HG03064 (cell line): ENCODE results near the gene BPGM.
"Not testable (repeated sequence)": the region's sequence is repeated elsewhere in the genome, so short reads cannot be mapped to it uniquely, and the experiment has no call there.

Experiments
- ATAC-seq: cut with Tn5 transposase; IDR thresholded peaks from one replicate; pipeline ENCODE4 v1.9.1; 2021; ENCODE audit warnings: low read depth; ENCODE audit not compliant: unreplicated experiment

BPGM gene

DNA sequence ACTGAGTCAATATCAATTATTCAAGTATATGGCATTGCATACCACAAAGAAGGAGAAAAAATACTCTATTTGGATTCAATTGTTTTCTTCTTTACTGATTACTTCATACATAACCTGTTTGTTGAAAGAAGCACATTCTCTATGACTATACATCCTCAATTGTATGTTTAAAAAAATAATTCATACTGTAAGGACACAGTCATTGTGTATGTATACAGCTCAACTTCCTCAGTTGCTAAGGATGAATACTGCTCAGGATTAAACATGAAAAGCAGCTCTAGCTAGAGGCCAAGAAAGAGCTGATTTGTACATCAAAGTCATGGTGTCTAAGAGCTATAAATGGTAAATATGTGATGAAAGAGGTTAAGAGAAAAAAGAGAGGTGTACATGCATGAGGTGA lies 15.8 kb upstream of the BPGM start:
- no peak for ATAC-seq

DNA sequence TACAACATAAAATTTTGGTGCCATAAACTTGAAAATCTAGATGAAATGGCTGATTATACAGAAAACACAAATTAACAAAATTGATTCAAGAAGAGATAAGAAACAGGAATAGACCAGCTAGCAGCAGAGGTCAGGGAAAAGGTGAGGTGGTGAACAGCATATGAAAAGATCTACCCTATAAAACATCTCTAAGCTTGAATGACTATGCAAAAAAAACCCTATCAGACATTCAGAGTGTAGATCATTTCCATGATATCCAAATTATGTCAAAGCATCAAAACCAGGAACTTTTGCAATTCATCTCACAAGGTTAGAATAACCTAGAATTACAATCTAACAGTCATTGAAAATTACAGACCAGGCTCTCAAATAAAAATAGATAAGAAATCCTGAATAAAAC lies 14.6 kb upstream of the BPGM start:
- no peak for ATAC-seq

DNA sequence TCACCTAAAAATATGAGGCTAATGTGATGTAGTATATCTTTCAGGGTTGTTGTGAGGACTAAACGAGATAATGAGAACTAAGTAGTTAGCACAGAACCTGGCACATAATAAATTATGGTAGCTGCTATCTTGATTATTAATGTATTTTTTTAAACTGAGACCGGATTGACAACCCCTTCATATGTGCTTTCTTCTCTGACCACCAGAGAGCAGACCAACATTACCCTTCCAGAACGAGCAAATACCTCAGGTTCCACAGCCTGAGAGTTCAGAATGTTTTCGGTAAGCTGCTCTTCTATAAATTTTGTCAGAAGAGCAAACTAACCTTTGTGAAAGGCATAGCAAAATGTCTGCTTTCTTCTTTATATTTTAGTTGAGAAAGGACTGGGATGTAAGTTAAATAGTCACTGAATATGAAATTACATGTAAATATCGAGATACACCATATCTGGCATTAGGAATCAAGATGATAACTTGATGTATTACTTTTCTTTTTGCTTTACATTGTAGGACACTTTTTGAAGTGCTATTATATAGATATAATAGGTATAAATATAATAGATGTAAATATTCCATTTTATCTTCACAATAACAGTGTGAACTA lies 13.6 kb upstream of the BPGM start:
- ATAC-seq: no peak

DNA sequence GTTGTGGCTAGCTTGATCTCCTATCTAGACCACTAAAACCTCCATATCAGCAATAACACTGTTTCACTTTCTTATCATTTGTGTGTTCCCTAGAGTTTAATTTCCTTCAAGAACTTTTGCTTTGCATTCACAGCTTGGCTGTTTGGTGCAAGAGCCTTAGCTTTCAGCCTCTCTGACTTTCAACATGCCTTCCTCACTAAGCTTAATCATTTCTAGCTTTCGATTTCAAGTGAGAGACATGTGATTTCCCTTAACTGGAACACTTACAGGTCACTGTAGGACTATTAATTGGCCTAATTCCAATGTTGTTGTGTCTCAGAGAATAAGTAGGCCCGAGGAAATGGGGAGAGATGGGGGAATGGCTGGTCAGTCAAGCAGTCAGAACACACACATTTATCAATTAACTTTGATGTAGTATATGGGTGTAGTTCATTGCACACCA lies 10.6 kb upstream of the BPGM start:
- ATAC-seq: peak; percentile 91

DNA sequence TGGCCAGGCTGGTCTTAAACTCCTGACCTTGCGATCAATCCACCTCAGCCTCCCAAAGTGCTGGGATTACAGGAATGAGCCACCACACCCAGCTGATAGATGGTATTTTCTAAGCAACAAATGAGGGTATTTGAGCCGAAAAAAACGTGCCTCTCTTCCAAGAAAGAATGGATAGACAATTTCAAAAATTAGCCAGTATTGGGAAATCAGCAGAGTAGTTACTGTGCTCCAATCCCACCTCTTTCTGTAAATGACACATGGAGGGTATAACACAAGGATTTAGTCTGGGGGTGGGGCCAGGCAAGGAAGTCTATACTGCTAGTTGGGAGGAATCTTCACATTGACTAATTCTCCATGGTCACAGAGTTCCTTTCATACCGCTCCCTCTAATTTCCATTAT lies 9.2 kb upstream of the BPGM start:
- ATAC-seq: no peak

DNA sequence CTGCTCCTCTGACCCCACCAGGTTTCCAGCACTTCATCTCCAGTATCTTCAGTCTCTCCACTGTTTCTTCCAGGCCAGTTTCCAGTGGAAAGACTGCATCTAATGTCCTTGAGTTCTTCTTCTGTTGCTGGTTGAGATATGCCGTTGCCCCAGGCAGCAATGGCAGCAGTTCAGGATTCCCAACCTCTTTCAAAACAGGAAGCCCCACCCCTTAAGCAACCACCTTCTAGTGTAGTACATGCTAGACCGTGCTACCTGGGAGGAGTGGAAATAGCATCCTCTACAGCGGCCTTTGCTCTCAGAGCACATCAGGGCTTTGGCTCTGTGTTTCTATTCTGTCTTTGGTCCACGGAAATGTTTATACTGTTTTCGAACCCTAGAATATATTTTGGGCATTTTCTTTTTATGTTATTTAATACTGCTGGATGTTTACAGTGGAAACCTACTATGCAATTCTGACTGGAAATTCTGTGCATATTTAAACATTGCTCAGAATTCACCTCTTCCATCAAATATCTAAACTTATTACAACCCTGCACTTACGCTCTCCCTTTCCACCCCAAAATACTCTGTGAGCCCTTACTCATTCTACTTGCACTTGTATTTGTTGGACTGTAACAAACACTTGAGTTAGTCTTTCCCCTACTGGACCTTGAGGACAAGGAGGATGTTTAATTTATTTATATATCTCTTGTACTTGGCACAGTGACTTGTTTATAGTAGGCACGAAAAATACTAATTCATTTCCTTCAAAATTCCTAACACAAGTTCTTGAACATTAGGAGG lies 8.5 kb upstream of the BPGM start:
- ATAC-seq: no peak

DNA sequence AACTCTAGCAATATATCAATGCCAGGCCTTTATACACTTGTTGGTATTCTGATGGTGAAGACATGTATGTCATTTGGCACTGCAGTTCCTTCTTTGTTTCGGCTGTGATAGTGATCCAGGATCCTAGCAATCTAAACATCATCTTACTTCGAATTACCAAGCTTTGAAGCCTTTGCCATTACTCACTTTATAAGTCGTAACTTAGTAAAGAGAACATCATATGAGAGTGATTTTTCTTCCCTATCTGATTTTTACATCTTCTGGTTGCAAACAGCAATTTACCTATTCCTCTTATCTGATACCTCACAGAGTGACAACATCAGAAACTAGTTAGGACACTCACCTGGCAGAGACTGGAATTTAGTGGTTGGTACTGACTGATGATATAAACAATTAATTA lies 7.6 kb upstream of the BPGM start:
- ATAC-seq: no peak

DNA sequence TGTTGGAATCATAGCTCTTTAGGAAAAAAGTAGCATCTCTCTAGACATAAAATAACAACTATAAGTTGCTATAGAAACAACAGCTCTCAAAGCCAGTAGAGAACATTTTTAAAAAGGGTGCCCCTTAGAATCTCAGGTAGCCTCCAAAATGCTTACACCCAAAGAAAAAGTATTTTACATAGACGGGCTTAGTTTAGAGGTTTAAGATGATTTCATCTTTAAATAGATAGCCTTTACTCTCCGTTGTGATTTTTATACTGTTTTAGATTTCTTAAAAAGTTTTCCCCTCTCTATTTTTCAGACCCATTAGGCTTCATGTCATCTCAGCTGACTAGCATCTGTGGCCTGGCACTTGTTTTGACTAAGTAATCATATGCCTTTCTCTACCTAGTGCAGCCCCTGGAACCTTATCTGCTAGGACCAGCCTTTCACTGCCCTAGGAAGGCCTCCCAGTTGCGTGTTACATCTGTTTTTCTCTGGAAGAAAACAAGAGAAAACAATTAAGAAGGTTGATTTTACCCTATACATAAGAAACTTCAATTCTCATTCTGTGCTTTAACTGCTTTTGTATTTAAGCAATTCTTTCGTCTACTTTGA lies 6.9 kb upstream of the BPGM start:
- no peak for ATAC-seq

DNA sequence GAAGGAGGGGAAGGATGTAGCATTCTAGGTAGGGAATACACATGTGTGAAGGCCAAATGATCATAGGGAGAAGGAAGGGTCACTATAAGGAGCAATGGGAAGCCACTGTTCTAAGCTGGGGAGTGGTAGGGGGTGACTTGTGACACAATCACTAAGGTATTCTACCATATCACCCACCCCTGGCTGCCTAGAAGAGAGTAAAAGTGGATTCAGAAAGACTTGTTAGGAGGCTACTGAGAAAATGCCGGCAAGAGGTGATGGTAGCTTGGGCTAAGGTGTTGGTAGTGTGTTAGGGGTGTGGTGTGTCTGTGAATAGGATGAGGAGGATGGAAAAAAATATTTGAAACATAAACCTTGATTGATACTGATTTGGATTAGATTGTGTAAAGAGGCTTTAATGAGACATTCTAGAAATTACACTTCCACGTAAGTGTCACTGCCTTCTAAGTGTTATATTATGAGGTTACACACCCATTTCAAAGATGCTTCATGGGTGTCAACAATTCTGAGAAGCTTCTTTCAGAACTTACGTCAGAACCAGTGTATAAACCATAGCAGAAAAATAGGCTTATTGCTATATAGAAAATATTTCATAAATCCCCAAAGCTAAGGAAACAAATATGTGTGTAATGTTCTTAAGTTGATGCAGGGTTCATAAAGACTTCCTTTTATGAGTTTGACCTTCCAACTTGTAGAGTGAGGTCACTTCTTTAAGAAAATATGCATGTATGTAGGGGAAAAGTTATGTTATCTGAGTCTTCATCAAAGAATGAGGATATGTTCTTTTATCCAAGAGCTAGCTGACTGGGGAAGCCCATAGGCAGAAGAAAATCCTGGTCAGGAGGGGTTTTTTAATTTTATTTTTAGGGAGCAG lies 5.6 kb upstream of the BPGM start:
- no peak for ATAC-seq

DNA sequence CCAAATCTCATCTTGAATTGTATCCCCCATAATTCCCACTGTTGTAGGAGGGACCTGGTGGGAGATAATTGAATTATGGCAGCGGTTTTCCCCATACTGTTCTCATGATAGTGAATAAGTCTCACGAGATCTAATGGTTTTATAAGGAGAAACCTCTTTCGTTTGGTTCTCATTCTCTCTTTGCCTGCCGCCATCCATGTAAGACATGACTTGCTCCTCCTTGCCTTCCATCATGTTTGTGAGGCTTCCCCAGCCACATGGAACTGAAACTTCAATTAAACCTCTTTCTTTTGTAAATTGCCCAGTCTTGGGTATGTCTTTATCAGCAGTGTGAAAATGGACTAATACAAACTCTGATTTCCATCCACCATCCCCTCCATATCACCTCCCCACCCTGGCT lies 4.7 kb upstream of the BPGM start:
- not testable (repeated sequence) for ATAC-seq

DNA sequence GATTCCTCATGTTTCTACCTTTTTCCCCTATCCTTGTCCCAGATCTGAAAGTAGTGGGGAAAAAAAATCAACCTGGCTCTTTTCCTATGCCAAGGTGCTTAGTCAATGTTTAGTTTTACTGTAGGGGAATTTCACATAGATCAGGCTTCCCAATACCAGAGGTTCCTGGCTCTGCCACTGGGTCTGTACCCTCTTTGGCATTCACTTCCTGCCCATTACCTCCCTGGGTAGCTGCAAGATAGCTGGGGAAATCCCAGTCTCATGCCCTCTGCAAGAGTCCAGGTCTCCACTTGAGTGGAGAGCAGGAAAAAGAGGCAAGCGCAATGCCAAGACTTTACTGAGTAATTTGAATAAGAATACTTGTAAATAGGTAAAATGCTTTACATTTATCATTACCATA lies 3.5 kb upstream of the BPGM start:
- no peak for ATAC-seq

DNA sequence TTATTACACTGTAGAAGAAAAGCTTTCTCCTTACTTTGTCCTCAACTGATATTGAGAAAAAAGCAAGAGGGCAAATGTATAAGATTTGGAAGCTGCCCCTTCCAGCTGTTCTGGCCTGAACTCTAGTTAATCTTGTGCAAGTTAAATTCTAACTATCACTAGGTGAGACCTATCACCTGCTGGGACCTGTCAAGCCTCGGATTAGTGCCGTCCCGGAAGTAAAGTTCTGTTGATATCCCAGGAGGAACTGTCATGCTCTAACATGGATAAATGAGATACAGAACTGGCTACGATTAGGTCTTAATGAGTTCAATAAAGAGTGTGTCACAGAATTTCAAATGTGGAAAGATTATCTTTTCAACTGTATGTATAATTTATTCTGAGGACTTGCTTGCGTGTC lies 1.2 kb upstream of the BPGM start:
- no peak for ATAC-seq

DNA sequence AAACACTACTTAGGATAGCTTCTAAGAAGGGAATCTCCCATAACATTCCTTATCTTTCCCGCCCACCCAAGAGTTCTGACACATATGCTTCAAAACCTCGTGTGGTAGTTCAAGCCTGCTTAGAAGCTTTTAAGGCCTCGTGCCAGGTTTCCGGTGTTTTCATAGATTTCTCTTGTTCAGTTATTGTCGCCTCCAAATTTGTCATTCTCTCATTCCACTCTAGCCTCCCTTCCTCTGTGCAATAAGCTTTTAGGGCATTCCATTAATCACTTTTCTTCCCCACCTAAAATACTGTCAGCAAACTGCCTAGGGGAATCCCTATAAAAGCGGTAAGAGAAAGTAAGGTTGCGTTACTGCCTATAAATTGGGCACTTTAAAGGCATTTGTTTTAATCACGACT lies 718 bp upstream of the BPGM start:
- no peak for ATAC-seq

DNA sequence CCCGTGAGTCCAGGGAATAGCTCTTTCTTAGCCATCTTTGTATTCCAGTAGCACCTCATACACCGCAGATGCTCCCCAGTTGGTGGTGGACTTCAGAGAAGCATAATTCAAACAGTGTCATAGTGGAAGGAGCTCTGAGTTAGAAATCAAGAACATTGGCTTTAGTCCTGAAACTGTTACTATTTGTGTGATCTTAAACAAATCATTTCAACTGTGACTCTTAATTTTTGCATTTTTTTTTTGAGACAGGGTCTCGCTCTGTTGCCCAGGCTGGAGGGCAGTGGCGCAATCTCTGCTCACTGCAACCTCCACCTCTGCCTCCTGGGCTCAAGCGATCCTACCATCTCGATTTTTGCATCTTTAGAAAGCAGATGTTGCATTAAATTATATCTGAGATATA lies 1.8 kb downstream of the BPGM start:
- no peak for ATAC-seq

DNA sequence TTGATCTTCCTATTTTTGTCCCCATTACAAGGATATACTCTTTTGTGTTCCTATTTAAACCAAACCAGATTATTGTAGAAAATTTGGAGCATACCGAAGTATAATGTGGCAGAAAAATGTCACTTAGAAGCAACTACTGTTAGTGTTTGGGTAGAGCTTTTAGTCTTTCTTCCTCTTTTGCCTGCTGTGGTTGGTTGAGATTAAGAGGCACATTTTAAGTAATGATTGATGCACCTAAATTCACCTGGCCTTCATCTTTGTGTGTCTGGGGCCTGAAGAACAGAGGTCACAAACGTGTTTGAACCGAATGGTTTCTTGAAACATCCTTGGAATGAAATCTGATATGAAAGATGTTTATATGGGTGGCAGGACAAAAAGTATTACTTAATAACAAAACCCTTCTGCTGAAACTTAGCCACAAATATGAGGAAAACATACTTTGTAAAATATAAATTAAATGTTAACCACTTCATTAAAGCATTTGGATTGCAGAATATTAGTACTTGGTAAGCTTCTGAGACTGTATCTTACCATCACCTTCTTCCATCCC lies 2.6 kb downstream of the BPGM start:
- ATAC-seq: no peak

DNA sequence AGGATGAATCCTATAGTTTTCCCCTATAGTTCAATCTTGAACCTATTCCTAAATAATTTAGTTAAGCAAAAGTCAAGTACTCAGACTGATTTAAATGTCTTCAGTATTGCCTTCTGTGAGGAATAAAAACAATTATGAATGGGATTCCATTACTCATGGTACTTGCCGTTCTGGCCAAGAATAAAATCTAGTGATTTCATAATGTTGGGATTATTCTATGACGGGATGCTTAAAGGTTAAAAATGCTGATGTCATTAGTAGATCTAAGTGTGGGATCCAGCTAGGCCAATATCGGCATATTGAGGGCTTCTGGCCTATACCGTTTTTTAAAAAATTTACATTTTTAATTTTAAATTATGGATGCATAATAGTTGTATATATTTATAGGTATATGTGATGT lies 5.3 kb downstream of the BPGM start:
- no peak for ATAC-seq

DNA sequence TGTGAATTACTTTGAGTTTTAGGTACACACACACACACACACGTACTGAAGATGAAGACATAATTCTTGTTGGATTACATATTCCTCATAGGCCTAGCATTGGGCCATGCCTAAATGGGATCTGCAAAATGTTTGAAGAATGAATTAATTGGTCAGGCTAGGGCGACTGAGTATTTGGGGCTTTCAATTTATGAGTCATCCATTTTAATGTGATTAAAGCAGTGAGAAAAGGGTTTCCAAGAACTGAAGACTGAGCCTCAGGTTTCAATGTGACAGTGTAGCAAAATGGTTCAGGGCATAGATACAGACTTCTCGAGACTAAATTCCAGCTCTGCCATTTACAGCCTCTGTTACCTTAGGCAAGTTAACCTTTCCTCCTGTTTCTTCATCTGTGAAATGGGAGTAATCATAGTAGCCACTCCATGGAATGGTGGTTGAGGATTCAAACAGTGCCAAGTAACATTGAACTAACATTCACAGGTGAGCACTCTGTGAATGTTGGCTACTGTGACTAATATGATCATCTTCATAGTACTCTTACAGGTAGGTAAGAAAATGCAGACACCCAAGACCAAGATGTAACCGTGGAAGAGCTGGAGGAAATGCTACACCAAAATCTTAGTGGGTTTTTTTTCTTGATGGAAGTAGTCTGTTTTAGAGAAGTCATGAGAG lies 7.6 kb downstream of the BPGM start:
- no peak for ATAC-seq

DNA sequence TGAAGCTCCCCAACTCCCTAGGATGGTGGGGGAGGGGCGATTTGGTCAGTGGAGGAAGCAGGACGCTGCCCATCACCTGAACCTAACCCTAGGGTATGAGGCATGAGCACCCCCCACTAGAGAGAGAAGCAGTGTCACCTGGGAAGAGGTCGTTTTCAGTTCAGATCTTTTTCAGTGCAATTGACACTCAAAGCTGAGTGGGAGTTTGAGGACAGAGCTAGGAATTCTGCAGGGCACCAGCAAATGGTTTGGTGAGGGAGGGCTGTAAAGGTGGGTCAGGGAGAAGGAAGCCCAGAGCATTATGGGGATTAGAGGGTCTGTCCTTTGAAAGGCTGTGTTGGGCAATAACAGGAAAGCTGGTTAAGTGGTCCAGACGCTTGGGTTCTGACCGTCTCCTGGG lies 10.9 kb downstream of the BPGM start:
- no peak for ATAC-seq

DNA sequence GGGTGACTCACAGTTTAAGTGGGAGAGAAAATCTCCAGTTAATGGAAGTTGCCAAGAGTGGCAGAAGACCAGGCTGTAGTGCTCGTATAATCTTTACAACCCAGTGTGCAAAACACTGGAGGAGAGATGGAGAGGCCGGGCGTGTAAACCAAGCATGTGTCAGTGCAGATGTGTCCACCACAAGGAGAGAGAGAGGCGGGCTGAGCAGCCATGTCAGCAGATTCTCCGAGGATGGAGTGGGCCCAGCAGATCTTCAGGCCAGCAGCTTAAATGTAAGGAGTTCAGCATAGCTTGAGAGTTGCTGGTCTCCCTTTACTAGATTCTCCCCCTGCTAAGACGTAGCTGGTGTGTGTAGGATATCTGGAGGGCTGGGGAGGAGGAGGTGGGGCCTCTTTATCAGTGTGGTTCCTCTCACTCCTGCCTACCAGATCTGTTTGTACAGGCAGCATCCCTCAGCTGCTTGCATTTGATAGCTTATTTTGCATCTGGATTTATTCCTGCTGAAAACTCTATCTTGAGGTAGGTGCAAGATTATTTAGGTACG lies 13.7 kb downstream of the BPGM start:
- no peak for ATAC-seq

DNA sequence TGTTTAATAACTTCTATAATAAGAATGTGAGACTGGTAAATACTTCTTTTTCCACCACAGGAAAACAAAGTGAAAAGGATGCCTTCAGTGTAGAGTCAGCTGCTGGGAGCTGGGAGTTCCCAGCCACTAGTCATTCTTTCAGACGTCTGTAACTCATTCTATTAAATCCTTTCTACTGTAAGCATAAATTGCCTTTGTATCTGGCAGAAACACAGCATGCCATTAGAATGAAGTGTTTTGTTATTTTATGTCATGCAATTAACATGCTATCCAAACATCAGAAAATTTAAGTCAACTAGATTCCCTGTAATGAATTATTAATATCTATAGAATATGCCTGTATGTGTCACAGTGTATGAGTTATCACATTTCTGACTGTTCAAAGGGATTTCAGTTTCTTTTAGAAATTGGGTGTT lies 14.3 kb downstream of the BPGM start:
- ATAC-seq: no peak
